ENCODE data around the gene CAMTA1.

The CAMTA1 gene

GRCh38 chr1:7667159-7667558, 881.9 kb downstream of the CAMTA1 start:
- H3K27me3 ChIP-seq (ENCODE audit: control insufficient read depth, insufficient read depth, low read length, poor library complexity, severe bottlenecking), result no peaks in the 10 kb centered on the region
- no peaks in the 10 kb centered on the region for H3K36me3 ChIP-seq (ENCODE audit: control insufficient read depth, insufficient read depth, low read length)
- no peak overlapping the region for H3K4me3 ChIP-seq (ENCODE audit: insufficient read depth, low read depth, low read length)
- WGBS, 2 experiments, result 88 to 93% methylated on average over 11 of the region's 11 CpGs
- no peak overlapping the region for H3K27ac ChIP-seq (ENCODE audit: insufficient read depth, low read depth, low read length, poor library complexity, severe bottlenecking)
- H3K9me3 ChIP-seq (ENCODE audit: control insufficient read depth, low read length), result no peaks in the 10 kb centered on the region
- peaks cover 36% of the 10 kb centered on the region for H3K4me1 ChIP-seq (ENCODE audit: control insufficient read depth, insufficient read depth, low read length)

- H3K4me1 ChIP-seq (ENCODE audit: control insufficient read depth, insufficient read depth, low read length), result peaks cover 36% of the 10 kb centered on the region
- no peak overlapping the region for H3K4me3 ChIP-seq (ENCODE audit: insufficient read depth, low read depth, low read length)
- H3K36me3 ChIP-seq (ENCODE audit: control insufficient read depth, insufficient read depth, low read length), result no peaks in the 10 kb centered on the region
- 26% methylated on average over 11 of the region's 11 CpGs for WGBS, 2 experiments
- H3K27ac ChIP-seq (ENCODE audit: insufficient read depth, low read depth, low read length, poor library complexity, severe bottlenecking), result peak overlapping the region; percentile 98
- no peaks in the 10 kb centered on the region for H3K9me3 ChIP-seq (ENCODE audit: control insufficient read depth, low read length)
- H3K27me3 ChIP-seq (ENCODE audit: control insufficient read depth, insufficient read depth, low read length, poor library complexity, severe bottlenecking), result no peaks in the 10 kb centered on the region
These were observed 882.5 kb downstream of the CAMTA1 start for GRCh38 chr1:7667625-7668218.

GRCh38 chr1:7669559-7670311, 884.5 kb downstream of the CAMTA1 start:
- peak overlapping the region; percentile 98 for H3K27ac ChIP-seq (ENCODE audit: insufficient read depth, low read depth, low read length, poor library complexity, severe bottlenecking)
- H3K4me3 ChIP-seq (ENCODE audit: insufficient read depth, low read depth, low read length), result no peak overlapping the region
- 37% methylated on average over 18 to 19 of the region's 19 CpGs for WGBS, 2 experiments
- peaks cover 36% of the 10 kb centered on the region for H3K4me1 ChIP-seq (ENCODE audit: control insufficient read depth, insufficient read depth, low read length)
- H3K9me3 ChIP-seq (ENCODE audit: control insufficient read depth, low read length), result no peaks in the 10 kb centered on the region
- no peaks in the 10 kb centered on the region for H3K27me3 ChIP-seq (ENCODE audit: control insufficient read depth, insufficient read depth, low read length, poor library complexity, severe bottlenecking)
- H3K36me3 ChIP-seq (ENCODE audit: control insufficient read depth, insufficient read depth, low read length), result no peaks in the 10 kb centered on the region

GRCh38 chr1:7670334-7671145, 885.3 kb downstream of the CAMTA1 start:
- Histone ChIP-seq H3K27ac (ENCODE audit: insufficient read depth, low read depth, low read length, poor library complexity, severe bottlenecking) (peak overlapping the region; percentile 27), H3K27me3 (ENCODE audit: control insufficient read depth, insufficient read depth, low read length, poor library complexity, severe bottlenecking) (no peaks in the 10 kb centered on the region), H3K4me1 (ENCODE audit: control insufficient read depth, insufficient read depth, low read length) (peaks cover 36% of the 10 kb centered on the region), H3K4me3 (ENCODE audit: insufficient read depth, low read depth, low read length) (no peak overlapping the region), H3K9me3 (ENCODE audit: control insufficient read depth, low read length) (no peaks in the 10 kb centered on the region), H3K36me3 (ENCODE audit: control insufficient read depth, insufficient read depth, low read length) (no peaks in the 10 kb centered on the region)
- WGBS, 2 experiments, result 52 to 53% methylated on average over 15 of the region's 15 CpGs

GRCh38 chr1:7671146-7671465, 885.9 kb downstream of the CAMTA1 start:
- H3K9me3 ChIP-seq (ENCODE audit: control insufficient read depth, low read length), result no peaks in the 10 kb centered on the region
- H3K27me3 ChIP-seq (ENCODE audit: control insufficient read depth, insufficient read depth, low read length, poor library complexity, severe bottlenecking), result no peaks in the 10 kb centered on the region
- H3K36me3 ChIP-seq (ENCODE audit: control insufficient read depth, insufficient read depth, low read length), result no peaks in the 10 kb centered on the region
- no peak overlapping the region for H3K27ac ChIP-seq (ENCODE audit: insufficient read depth, low read depth, low read length, poor library complexity, severe bottlenecking)
- 92 to 95% methylated on average over 11 of the region's 11 CpGs for WGBS, 2 experiments
- H3K4me3 ChIP-seq (ENCODE audit: insufficient read depth, low read depth, low read length), result no peak overlapping the region
- H3K4me1 ChIP-seq (ENCODE audit: control insufficient read depth, insufficient read depth, low read length), result peaks cover 36% of the 10 kb centered on the region

GRCh38 chr1:7671676-7672075, 886.4 kb downstream of the CAMTA1 start:
- WGBS, 2 experiments, result 93 to 94% methylated on average over 5 of the region's 5 CpGs
- Histone ChIP-seq H3K4me3 (ENCODE audit: insufficient read depth, low read depth, low read length) (no peak overlapping the region), H3K4me1 (ENCODE audit: control insufficient read depth, insufficient read depth, low read length) (peaks cover 36% of the 10 kb centered on the region), H3K9me3 (ENCODE audit: control insufficient read depth, low read length) (no peaks in the 10 kb centered on the region), H3K27ac (ENCODE audit: insufficient read depth, low read depth, low read length, poor library complexity, severe bottlenecking) (no peak overlapping the region), H3K36me3 (ENCODE audit: control insufficient read depth, insufficient read depth, low read length) (no peaks in the 10 kb centered on the region), H3K27me3 (ENCODE audit: control insufficient read depth, insufficient read depth, low read length, poor library complexity, severe bottlenecking) (no peaks in the 10 kb centered on the region)

GRCh38 chr1:7672864-7673263, 887.6 kb downstream of the CAMTA1 start:
- Histone ChIP-seq H3K4me1 (ENCODE audit: control insufficient read depth, insufficient read depth, low read length) (peaks cover 34% of the 10 kb centered on the region), H3K9me3 (ENCODE audit: control insufficient read depth, low read length) (no peaks in the 10 kb centered on the region), H3K36me3 (ENCODE audit: control insufficient read depth, insufficient read depth, low read length) (no peaks in the 10 kb centered on the region), H3K4me3 (ENCODE audit: insufficient read depth, low read depth, low read length) (no peak overlapping the region), H3K27ac (ENCODE audit: insufficient read depth, low read depth, low read length, poor library complexity, severe bottlenecking) (no peak overlapping the region), H3K27me3 (ENCODE audit: control insufficient read depth, insufficient read depth, low read length, poor library complexity, severe bottlenecking) (no peaks in the 10 kb centered on the region)
- WGBS, 2 experiments, result 90 to 92% methylated on average over 11 of the region's 11 CpGs

GRCh38 chr1:7674972-7675371, 889.7 kb downstream of the CAMTA1 start:
- Histone ChIP-seq H3K4me3 (ENCODE audit: insufficient read depth, low read depth, low read length) (no peak overlapping the region), H3K27ac (ENCODE audit: insufficient read depth, low read depth, low read length, poor library complexity, severe bottlenecking) (no peak overlapping the region), H3K9me3 (ENCODE audit: control insufficient read depth, low read length) (no peaks in the 10 kb centered on the region), H3K4me1 (ENCODE audit: control insufficient read depth, insufficient read depth, low read length) (peaks cover 21% of the 10 kb centered on the region), H3K27me3 (ENCODE audit: control insufficient read depth, insufficient read depth, low read length, poor library complexity, severe bottlenecking) (peaks cover 14% of the 10 kb centered on the region), H3K36me3 (ENCODE audit: control insufficient read depth, insufficient read depth, low read length) (no peaks in the 10 kb centered on the region)
- WGBS, 2 experiments, result 80 to 82% methylated on average over 4 of the region's 4 CpGs

- no peak overlapping the region for H3K4me3 ChIP-seq (ENCODE audit: insufficient read depth, low read depth, low read length)
- H3K9me3 ChIP-seq (ENCODE audit: control insufficient read depth, low read length), result no peaks in the 10 kb centered on the region
- H3K36me3 ChIP-seq (ENCODE audit: control insufficient read depth, insufficient read depth, low read length), result no peaks in the 10 kb centered on the region
- peaks cover 15% of the 10 kb centered on the region for H3K4me1 ChIP-seq (ENCODE audit: control insufficient read depth, insufficient read depth, low read length)
- WGBS, 2 experiments, result 91% methylated on average over 19 of the region's 19 CpGs
- H3K27ac ChIP-seq (ENCODE audit: insufficient read depth, low read depth, low read length, poor library complexity, severe bottlenecking), result no peak overlapping the region
- H3K27me3 ChIP-seq (ENCODE audit: control insufficient read depth, insufficient read depth, low read length, poor library complexity, severe bottlenecking), result peaks cover 15% of the 10 kb centered on the region
These were observed 890.4 kb downstream of the CAMTA1 start for GRCh38 chr1:7675431-7676273.
